HG02623 (cell line): ENCODE results near the gene SOCS2.
A peak's percentile ranks its signal among the peaks of the same experiment; 100 is the strongest.
"Not testable (repeated sequence)": the region's sequence is repeated elsewhere in the genome, so short reads cannot be mapped to it uniquely, and the experiment has no call there.

Experiments
- ATAC-seq: cut with Tn5 transposase; IDR thresholded peaks from one replicate; pipeline ENCODE4 v1.9.1; 2021; ENCODE audit warnings: moderate library complexity; ENCODE audit not compliant: unreplicated experiment

Gene SOCS2

GRCh38 chr12:93571925-93572711 is at the start of gene SOCS2:
TSS of gene SOCS2 (plus strand) at chr12:93572675. CDS start at chr12:93572898, 223 bp downstream.
- no peak for ATAC-seq

GRCh38 chr12:93524386-93525133 is 47.9 kb upstream of the SOCS2 start:
- ATAC-seq: no peak

- ATAC-seq: no peak
Measured at GRCh38 chr12:93526786-93527428, 45.6 kb upstream of the SOCS2 start.

GRCh38 chr12:93530358-93530757 is 42.1 kb upstream of the SOCS2 start:
- no peak for ATAC-seq

- no peak for ATAC-seq
Measured at GRCh38 chr12:93533310-93533709, 39.2 kb upstream of the SOCS2 start.

GRCh38 chr12:93536111-93536765 is 36.2 kb upstream of the SOCS2 start:
- ATAC-seq: peak; percentile 33

- ATAC-seq: peak; percentile 65
Measured at GRCh38 chr12:93536766-93537488, 35.5 kb upstream of the SOCS2 start.

GRCh38 chr12:93537769-93538168 is 34.7 kb upstream of the SOCS2 start:
- ATAC-seq: no peak

- no peak for ATAC-seq
Measured at GRCh38 chr12:93539821-93540220, 32.7 kb upstream of the SOCS2 start.

GRCh38 chr12:93540466-93540865 is 32.0 kb upstream of the SOCS2 start:
- ATAC-seq: no peak

GRCh38 chr12:93541578-93542225 is 30.8 kb upstream of the SOCS2 start:
- no peak for ATAC-seq

- ATAC-seq: no peak
Measured at GRCh38 chr12:93547778-93548177, 24.7 kb upstream of the SOCS2 start.

GRCh38 chr12:93549174-93549573 is 23.3 kb upstream of the SOCS2 start:
- no peak for ATAC-seq

GRCh38 chr12:93550748-93551611 is 21.5 kb upstream of the SOCS2 start:
- no peak for ATAC-seq

- ATAC-seq: no peak
Measured at GRCh38 chr12:93552427-93552826, 20.0 kb upstream of the SOCS2 start.

- not testable (repeated sequence) for ATAC-seq
Measured at GRCh38 chr12:93557879-93558278, 14.6 kb upstream of the SOCS2 start.

GRCh38 chr12:93558685-93559084 is 13.8 kb upstream of the SOCS2 start:
- not testable (repeated sequence) for ATAC-seq

- no peak for ATAC-seq
Measured at GRCh38 chr12:93563807-93564538, 8.5 kb upstream of the SOCS2 start.
